Endothelial cell of umbilical vein (primary cell): ENCODE measurements around the gene TTC39A. TPM values are rescaled to one million over a fixed set of nuclear protein-coding genes. Genes with fewer than 3 reads are reported as not detected.

Experiments
- BruUV-seq: library from RNA; stranded (reverse); fragments of 400-500 nt; replicated peaks from 2 replicates; lab custom pipeline; 2021; lab: Mats Ljungman, UMichigan
- CTCF ChIA-PET: fragments of 300-600, 350-600 bp; sonication (Branson Sonifier 250); formaldehyde crosslinking; loops from one replicate; lab custom pipeline; 2021; ENCODE audit warnings: antibody characterized with exemption, inconsistent platforms; lab: Charles Lee
- POLR2A ChIA-PET: fragments of 300-600, 350-600 bp; sonication (Branson Sonifier 250); formaldehyde crosslinking; loops from one replicate; lab custom pipeline; 2021; ENCODE audit warnings: antibody characterized with exemption, inconsistent platforms; lab: Charles Lee
- DNase-seq: peaks from one replicate; pipeline ENCODE4 v3.0.0-alpha.2; 2011; ENCODE audit warnings: low read depth, low spot score
- FAIRE-seq: peaks from 2 replicates; lab custom pipeline; 2011; peaks lifted over from hg19 to GRCh38; lab: Jason Lieb, UNC
- H2AFZ ChIP-seq: 2 replicates; pipeline ENCODE4 v1.6.0; 2012; ENCODE audit warnings: low read depth, low read length, control low read depth, inconsistent platforms
- H3K27ac ChIP-seq: 2 replicates; pipeline ENCODE4 v1.5.1; 2011; ENCODE audit warnings: low read depth, mild to moderate bottlenecking, control low read depth, low read length, moderate library complexity; ENCODE audit not compliant: insufficient read depth
- H3K27me3 ChIP-seq, 2 experiments: 2 replicates each; pipeline versions ENCODE4 v1.6.0 to v1.6.1; 2011; ENCODE audit warnings: low read length in 2 of 2, mixed read lengths in 1 of 2; ENCODE audit not compliant: control insufficient read depth in 2 of 2, insufficient read depth in 2 of 2
- H3K36me3 ChIP-seq, 2 experiments: 2 replicates in 1 of 2; 3 replicates in 1 of 2; pipeline ENCODE4 v1.5.1; 2011; ENCODE audit warnings: low read length in 2 of 2, mild to moderate bottlenecking in 1 of 2, moderate library complexity in 1 of 2; ENCODE audit not compliant: control insufficient read depth in 2 of 2, insufficient read depth in 2 of 2; ENCODE audit errors: extremely low read depth in 1 of 2
- H3K4me1 ChIP-seq: 3 replicates; pipeline ENCODE4 v1.5.1; 2011; ENCODE audit warnings: mild to moderate bottlenecking, low read length; ENCODE audit not compliant: control insufficient read depth, insufficient read depth; ENCODE audit errors: extremely low read depth
- H3K4me2 ChIP-seq: 2 replicates; pipeline ENCODE4 v1.6.1; 2011; ENCODE audit warnings: low read length, control low read depth, mixed read lengths; ENCODE audit not compliant: insufficient read depth
- H3K4me3 ChIP-seq, 3 experiments: fragments of 200-600 bp in 1 of 3; sonication (generic), shearing (Covaris generic) in 1 of 3; replicated peaks in 1 of 3; 2 replicates each; pipeline ENCODE4 v1.5.1; 2011 to 2016; ENCODE audit warnings: control low read depth in 3 of 3, low read length in 3 of 3, mild to moderate bottlenecking in 2 of 3, inconsistent platforms in 1 of 3, low read depth in 1 of 3, moderate library complexity in 1 of 3; ENCODE audit not compliant: insufficient read depth in 1 of 3
- H3K79me2 ChIP-seq: 2 replicates; pipeline ENCODE4 v1.6.0; 2012; ENCODE audit warnings: low read length, inconsistent platforms; ENCODE audit not compliant: control insufficient read depth, insufficient read depth
- H3K9ac ChIP-seq: replicated peaks from 2 replicates; pipeline ENCODE3; 2011; ENCODE audit warnings: low read length, control low read depth; ENCODE audit not compliant: insufficient read depth; ENCODE audit errors: extremely low read depth
- H3K9me1 ChIP-seq: replicated peaks from 3 replicates; pipeline ENCODE4 v1.6.0; 2011; ENCODE audit warnings: mild to moderate bottlenecking, low read length; ENCODE audit not compliant: control insufficient read depth, insufficient read depth; ENCODE audit errors: extremely low read depth
- H3K9me3 ChIP-seq: replicated peaks from 2 replicates; pipeline ENCODE4 v1.5.1; 2012; ENCODE audit warnings: low read length, inconsistent platforms; ENCODE audit not compliant: control insufficient read depth, insufficient read depth
- H4K20me1 ChIP-seq: replicated peaks from 2 replicates; pipeline ENCODE3; 2011; ENCODE audit warnings: mild to moderate bottlenecking, low read length; ENCODE audit not compliant: control insufficient read depth, insufficient read depth; ENCODE audit errors: extremely low read depth
- CTCF ChIP-seq, 2 donors: IDR thresholded peaks; 1 replicate in 1 of 2; 2 replicates in 1 of 2; pipeline ENCODE4 v1.5.1; 2011; ENCODE audit warnings: low read length in 2 of 2, mild to moderate bottlenecking in 2 of 2, moderate library complexity in 2 of 2, control low read depth in 1 of 2, inconsistent platforms in 1 of 2, low read depth in 1 of 2; ENCODE audit not compliant: insufficient read depth in 1 of 2; ENCODE audit errors: extremely low read depth in 1 of 2
- FOS ChIP-seq: IDR thresholded peaks from 2 replicates; pipeline ENCODE4 v1.6.1; 2011; ENCODE audit warnings: mild to moderate bottlenecking, low read length, moderate library complexity, borderline replicate concordance; ENCODE audit not compliant: insufficient read depth
- GATA2 ChIP-seq: IDR thresholded peaks from 2 replicates; pipeline ENCODE4 v1.7.0; 2011; ENCODE audit warnings: low read depth, mild to moderate bottlenecking, moderate library complexity, mixed read lengths, low read length; ENCODE audit not compliant: insufficient read length, insufficient read depth
- MYC ChIP-seq: IDR thresholded peaks from one replicate; pipeline ENCODE4 v1.6.1; 2011; ENCODE audit warnings: mild to moderate bottlenecking, low read depth, low read length
- POLR2A ChIP-seq: IDR thresholded peaks from 2 replicates; pipeline ENCODE4 v1.6.1; 2012; ENCODE audit warnings: low read depth, mild to moderate bottlenecking, control low read depth, low read length
- POLR2AphosphoS5 ChIP-seq: IDR thresholded peaks from 2 replicates; pipeline ENCODE4 v1.6.1; 2012; ENCODE audit warnings: low read depth, mild to moderate bottlenecking, control low read depth, low read length, moderate library complexity; ENCODE audit not compliant: insufficient read depth
- dilution Hi-C: fragments of 300-500 bp; cut with MboI; formaldehyde crosslinking; loops from one replicate; pipeline ENCODE4 v1.15.0; 2019; ENCODE audit warnings: low sequenced_read_pairs; ENCODE audit not compliant: extremely low pct_ligation_motif_present
- intact Hi-C: fragments of 100-400 bp; cut with micrococcal nuclease; formaldehyde crosslinking; loops from one replicate; pipeline ENCODE4 v1.10.0; 2022
- polyA plus RNA-seq, 4 experiments: library from polyadenylated mRNA; depleted of rRNA in 3 of 4; stranded (reverse) in 3 of 4; unstranded in 1 of 4; fragments of >200 nt; gene quantifications; 2 replicates each; pipeline versions ENCODE4 v1.2.1 to v1.2.3, GENCODE V29; 2011 to 2012; ENCODE audit warnings: missing spikeins in 1 of 4
- total RNA-seq: library from RNA; stranded (reverse); gene quantifications from 2 replicates; pipeline ENCODE4 v1.2.3, GENCODE V29; 2021

Gene TTC39A
- total and polyA plus RNA-seq, 2 donors (not counting 3 experiments of a cell fraction or from before 2014, with no cell fraction given): 1.1 to 1.7 TPM

GRCh38 chr1:51329443-51330325 is 678 bp downstream of the TTC39A start:
- Histone ChIP-seq H3K4me1 (peaks cover 5% of the 10 kb centered on the region), H3K9me3 (no peaks in the 10 kb centered on the region), H3K9me1 (no peaks in the 10 kb centered on the region), H4K20me1 (no peaks in the 10 kb centered on the region), H2AFZ (peak overlapping the region; percentile 7), H3K4me3 (peak overlapping the region in 1 of 3 experiments; percentile 49), H3K27ac (no peak overlapping the region), H3K9ac (no peak overlapping the region), H3K27me3 (peaks cover 0 to 2% of the 10 kb centered on the region in 2 experiments), H3K36me3 (no peaks in the 10 kb centered on the region), H3K79me2 (no peaks in the 10 kb centered on the region), H3K4me2 (peak overlapping the region; percentile 1)
- DNase-seq: no peak
- BruUV-seq: no TSS peak
- intact Hi-C loops: loop anchor here (2.0 kb wide), 1 partner anchor 17 kb away; no protein-coding TSS in a partner anchor
- ChIA-PET POLR2A (no interaction called here), CTCF (no interaction called here)
- dilution Hi-C loops: no loop called here
- FAIRE-seq: no peak
- no peak for TF ChIP-seq CTCF (IDR thresholded peaks at IDR 0.05; ENCODE audit: extremely low read depth in 1 of 2, insufficient read depth in 1 of 2, low read depth in 1 of 2, low read length in 2 of 2)
- no peak for TF ChIP-seq GATA2
- no peak for TF ChIP-seq MYC
- no peak for TF ChIP-seq FOS
- TF ChIP-seq POLR2A: no peak
- no peak for TF ChIP-seq POLR2AphosphoS5
